ENCODE data around the gene SUFU. TPM values are rescaled to one million over a fixed set of nuclear protein-coding genes. Genes with fewer than 3 reads are reported as not detected.

SUFU gene
- total RNA-seq, 1 donor from 2014 or later: 16.9 TPM

DNA sequence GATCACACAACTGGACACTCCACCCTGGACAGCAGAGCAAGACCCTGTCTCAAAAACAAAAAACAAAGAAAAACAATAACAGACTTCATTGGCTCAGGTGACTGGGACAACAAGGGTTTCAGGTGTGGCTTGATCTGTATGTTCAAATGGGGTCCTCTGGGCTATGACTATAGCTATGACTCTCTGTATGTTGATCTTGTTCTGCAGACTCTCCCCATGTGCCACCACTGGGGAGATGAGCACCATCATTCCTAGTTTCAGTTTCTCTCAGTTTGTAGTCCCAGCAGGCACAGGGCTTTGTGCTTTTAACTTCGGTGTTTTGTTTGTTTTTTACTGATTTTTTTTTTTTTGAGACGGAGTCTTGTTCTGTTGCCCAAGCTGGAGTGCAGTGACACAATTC, 53.8 kb downstream of the SUFU start:
- no peak overlapping the region for H3K27ac Mint-ChIP-seq (ENCODE audit: unreplicated experiment)
- TF ChIP-seq, protein P1, sequence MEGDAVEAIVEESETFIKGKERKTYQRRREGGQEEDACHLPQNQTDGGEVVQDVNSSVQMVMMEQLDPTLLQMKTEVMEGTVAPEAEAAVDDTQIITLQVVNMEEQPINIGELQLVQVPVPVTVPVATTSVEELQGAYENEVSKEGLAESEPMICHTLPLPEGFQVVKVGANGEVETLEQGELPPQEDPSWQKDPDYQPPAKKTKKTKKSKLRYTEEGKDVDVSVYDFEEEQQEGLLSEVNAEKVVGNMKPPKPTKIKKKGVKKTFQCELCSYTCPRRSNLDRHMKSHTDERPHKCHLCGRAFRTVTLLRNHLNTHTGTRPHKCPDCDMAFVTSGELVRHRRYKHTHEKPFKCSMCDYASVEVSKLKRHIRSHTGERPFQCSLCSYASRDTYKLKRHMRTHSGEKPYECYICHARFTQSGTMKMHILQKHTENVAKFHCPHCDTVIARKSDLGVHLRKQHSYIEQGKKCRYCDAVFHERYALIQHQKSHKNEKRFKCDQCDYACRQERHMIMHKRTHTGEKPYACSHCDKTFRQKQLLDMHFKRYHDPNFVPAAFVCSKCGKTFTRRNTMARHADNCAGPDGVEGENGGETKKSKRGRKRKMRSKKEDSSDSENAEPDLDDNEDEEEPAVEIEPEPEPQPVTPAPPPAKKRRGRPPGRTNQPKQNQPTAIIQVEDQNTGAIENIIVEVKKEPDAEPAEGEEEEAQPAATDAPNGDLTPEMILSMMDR (IDR thresholded peaks at IDR 0.05): no peak
- H3K27me3 Mint-ChIP-seq (ENCODE audit: unreplicated experiment): no peaks in the 10 kb centered on the region
- peaks cover 3% of the 10 kb centered on the region for H3K36me3 Mint-ChIP-seq (ENCODE audit: unreplicated experiment)
- no peak overlapping the region for H3K4me3 Mint-ChIP-seq (ENCODE audit: unreplicated experiment)
- H3K9me3 Mint-ChIP-seq (ENCODE audit: unreplicated experiment): no peaks in the 10 kb centered on the region
- no peak for DNase-seq (ENCODE audit: extremely low spot score, unreplicated experiment)
- H3K4me1 Mint-ChIP-seq (ENCODE audit: unreplicated experiment): peaks cover 5% of the 10 kb centered on the region

DNA sequence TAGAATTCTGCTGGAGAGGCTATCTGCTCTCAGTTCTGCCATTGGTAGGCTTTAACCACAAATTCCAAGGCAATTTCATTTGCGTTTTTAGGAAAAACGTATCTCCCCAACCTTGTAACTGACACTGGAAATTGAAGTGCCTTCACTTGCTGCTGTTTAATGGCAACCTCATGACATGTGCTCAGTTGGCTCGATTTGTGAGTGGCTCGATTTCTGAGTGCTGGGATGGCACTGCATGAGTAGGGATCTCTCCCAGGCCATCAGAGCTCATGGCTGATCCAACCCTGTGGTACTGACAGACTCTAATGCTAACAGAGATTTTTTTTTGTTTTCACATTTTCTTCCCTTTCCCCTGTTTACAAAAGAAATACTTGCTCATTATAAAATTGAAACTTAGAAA, 56.0 kb downstream of the SUFU start:
- no peaks in the 10 kb centered on the region for H3K9me3 Mint-ChIP-seq (ENCODE audit: unreplicated experiment)
- H3K4me1 Mint-ChIP-seq (ENCODE audit: unreplicated experiment): peaks cover 9% of the 10 kb centered on the region
- DNase-seq (ENCODE audit: extremely low spot score, unreplicated experiment): no peak
- peaks cover 3% of the 10 kb centered on the region for H3K36me3 Mint-ChIP-seq (ENCODE audit: unreplicated experiment)
- H3K4me3 Mint-ChIP-seq (ENCODE audit: unreplicated experiment): no peak overlapping the region
- no peaks in the 10 kb centered on the region for H3K27me3 Mint-ChIP-seq (ENCODE audit: unreplicated experiment)
- TF ChIP-seq, protein P1 (IDR thresholded peaks at IDR 0.05): no peak
- no peak overlapping the region for H3K27ac Mint-ChIP-seq (ENCODE audit: unreplicated experiment)

DNA sequence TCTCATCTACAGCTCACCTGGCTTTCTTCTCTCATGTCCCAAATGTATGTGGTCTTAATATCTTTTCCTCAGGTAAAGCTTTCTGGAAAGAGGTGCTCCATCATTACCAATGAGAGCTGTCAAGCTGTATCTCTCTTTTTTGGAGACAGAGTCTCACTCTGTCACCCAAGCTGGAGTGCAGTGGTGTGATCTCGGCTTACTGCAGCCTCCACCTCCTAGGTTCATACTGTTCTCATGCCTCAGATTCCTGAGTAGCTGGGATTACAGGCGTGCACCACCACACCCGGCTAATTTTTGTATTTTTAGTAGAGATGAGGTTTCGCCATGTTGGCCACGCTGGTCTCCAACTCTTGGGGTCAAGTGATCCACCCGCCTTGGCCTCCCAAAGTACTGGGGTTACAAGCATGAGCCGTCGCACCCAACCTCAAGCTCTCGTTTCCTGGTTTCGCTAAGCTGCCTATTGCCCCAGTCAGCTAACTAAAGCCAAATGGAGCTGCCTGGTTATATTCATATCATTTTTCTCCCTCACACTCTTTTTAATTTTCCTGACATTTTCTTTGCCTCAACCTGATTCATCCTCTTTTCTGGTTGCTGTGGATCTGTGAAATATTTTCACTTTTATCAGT, 60.5 kb downstream of the SUFU start:
- TF ChIP-seq, protein P1 (IDR thresholded peaks at IDR 0.05): no peak
- H3K27ac Mint-ChIP-seq (ENCODE audit: unreplicated experiment): no peak overlapping the region
- no peak for DNase-seq (ENCODE audit: extremely low spot score, unreplicated experiment)
- peaks cover 3% of the 10 kb centered on the region for H3K36me3 Mint-ChIP-seq (ENCODE audit: unreplicated experiment)
- no peak overlapping the region for H3K4me3 Mint-ChIP-seq (ENCODE audit: unreplicated experiment)
- peaks cover 3% of the 10 kb centered on the region for H3K4me1 Mint-ChIP-seq (ENCODE audit: unreplicated experiment)
- H3K9me3 Mint-ChIP-seq (ENCODE audit: unreplicated experiment): no peaks in the 10 kb centered on the region
- H3K27me3 Mint-ChIP-seq (ENCODE audit: unreplicated experiment): no peaks in the 10 kb centered on the region

DNA sequence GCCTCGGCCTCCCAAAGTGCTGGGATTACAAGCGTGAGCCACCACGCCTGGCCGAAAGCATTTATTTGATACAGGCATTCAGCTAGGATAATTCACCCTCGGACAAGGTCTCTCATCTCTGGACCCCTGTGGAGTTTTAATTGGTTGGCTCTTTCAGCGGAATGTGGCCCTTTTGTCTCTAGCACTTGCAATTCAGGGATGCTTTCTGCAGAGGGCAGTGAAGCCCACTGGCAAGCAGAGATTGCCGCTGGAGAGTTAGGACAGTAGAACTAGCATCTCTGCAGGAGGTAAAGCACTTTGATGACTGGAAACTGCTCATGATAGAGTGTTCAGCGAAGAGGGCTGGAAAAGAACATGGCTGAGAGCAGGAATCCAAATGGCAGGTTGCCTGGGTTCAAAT, 62.0 kb downstream of the SUFU start:
- peaks cover 3% of the 10 kb centered on the region for H3K36me3 Mint-ChIP-seq (ENCODE audit: unreplicated experiment)
- DNase-seq (ENCODE audit: extremely low spot score, unreplicated experiment): no peak
- H3K27me3 Mint-ChIP-seq (ENCODE audit: unreplicated experiment): no peaks in the 10 kb centered on the region
- H3K4me3 Mint-ChIP-seq (ENCODE audit: unreplicated experiment): no peak overlapping the region
- no peak overlapping the region for H3K27ac Mint-ChIP-seq (ENCODE audit: unreplicated experiment)
- TF ChIP-seq, protein P1 (IDR thresholded peaks at IDR 0.05): no peak
- no peaks in the 10 kb centered on the region for H3K9me3 Mint-ChIP-seq (ENCODE audit: unreplicated experiment)
- H3K4me1 Mint-ChIP-seq (ENCODE audit: unreplicated experiment): peaks cover 3% of the 10 kb centered on the region

DNA sequence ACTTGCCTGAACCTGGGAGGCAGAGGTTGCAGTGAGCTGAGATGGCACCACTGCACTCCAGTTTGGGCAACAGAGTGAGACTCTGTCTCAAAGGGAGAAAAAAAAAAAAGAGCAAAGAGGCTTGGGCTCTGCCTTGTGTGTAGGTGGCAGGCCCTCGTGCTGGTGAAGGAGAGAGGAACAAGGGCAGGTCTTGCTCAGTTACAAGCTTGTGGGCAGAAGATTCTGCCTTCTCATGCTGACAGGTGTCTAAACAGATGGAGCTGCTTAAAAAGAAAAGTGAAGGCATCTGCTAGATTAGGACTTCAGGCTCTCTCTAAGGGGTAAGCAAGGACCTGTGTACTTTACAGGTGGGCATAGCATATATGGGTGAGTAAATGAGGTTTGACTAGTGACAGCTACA, 75.0 kb downstream of the SUFU start:
- DNase-seq (ENCODE audit: extremely low spot score, unreplicated experiment): no peak
- TF ChIP-seq, protein P1 (IDR thresholded peaks at IDR 0.05): no peak
- H3K4me1 Mint-ChIP-seq (ENCODE audit: unreplicated experiment): peaks cover 17% of the 10 kb centered on the region
- H3K9me3 Mint-ChIP-seq (ENCODE audit: unreplicated experiment): no peaks in the 10 kb centered on the region
- no peaks in the 10 kb centered on the region for H3K36me3 Mint-ChIP-seq (ENCODE audit: unreplicated experiment)
- H3K27ac Mint-ChIP-seq (ENCODE audit: unreplicated experiment): no peak overlapping the region
- no peak overlapping the region for H3K4me3 Mint-ChIP-seq (ENCODE audit: unreplicated experiment)
- no peaks in the 10 kb centered on the region for H3K27me3 Mint-ChIP-seq (ENCODE audit: unreplicated experiment)
